Measurements from ENCODE around the gene GPLD1.

GRCh38 chr6:24501374-24501773 lies 12.0 kb upstream of the GPLD1 start:
- TF ChIP-seq POLR2A (IDR thresholded peaks at IDR 0.05) (no peak), CTCF (IDR thresholded peaks at IDR 0.05) (no peak)
